Measurements from ENCODE around the gene CCDC18. TPM values are rescaled to one million over a fixed set of nuclear protein-coding genes. Genes with fewer than 3 reads are reported as not detected.

The CCDC18 gene
- total RNA-seq, 2 donors from 2014 or later, result 13.8 to 23.8 TPM

DNA sequence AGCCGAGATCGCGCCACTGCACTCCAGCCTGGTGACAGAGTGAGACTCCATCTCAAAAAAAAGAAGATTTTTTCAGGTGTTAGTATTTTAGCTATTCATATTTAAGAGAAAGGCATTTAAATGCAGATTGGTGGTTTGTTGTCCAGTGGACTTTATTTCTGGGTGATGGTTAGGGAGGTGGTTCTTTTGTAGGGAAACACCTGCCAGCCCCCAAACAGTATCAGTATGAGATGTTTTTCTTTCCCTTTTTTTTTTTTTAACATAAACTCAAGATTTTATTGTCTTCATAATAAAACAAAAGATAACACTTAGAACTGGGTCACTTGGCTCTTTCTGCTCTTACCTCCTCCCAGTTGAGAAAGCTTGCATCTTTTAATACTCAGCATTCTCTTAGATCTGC, 9.9 kb downstream of the CCDC18 start:
- DNase-seq, result no peak
- Mint-ChIP-seq H3K36me3 (ENCODE audit: low read depth) (peaks cover 26% of the 10 kb centered on the region), H3K4me1 (no peaks in the 10 kb centered on the region), H3K4me3 (no peak overlapping the region), H3K27ac (no peak overlapping the region), H3K27me3 (ENCODE audit: insufficient read depth) (no peaks in the 10 kb centered on the region), H3K9me3 (no peaks in the 10 kb centered on the region)
- 87 to 95% methylated on average over 3 of the region's 3 CpGs for WGBS, 2 experiments (ENCODE audit: insufficient coverage in 1 of 2, insufficient read length in 1 of 2)
- Histone ChIP-seq H3K9ac (ENCODE audit: extremely low read depth, low read length, poor library complexity, severe bottlenecking) (no peak overlapping the region), H3K27ac (ENCODE audit: low read depth, low read length) (no peak overlapping the region), H3K27me3 (ENCODE audit: control insufficient read depth, insufficient read depth, low read length, poor library complexity, severe bottlenecking) (no peaks in the 10 kb centered on the region), H3K4me3 (ENCODE audit: low read length) (no peak overlapping the region), H3K9me3 (ENCODE audit: control insufficient read depth, low read length) (no peaks in the 10 kb centered on the region), H3K36me3 (ENCODE audit: control insufficient read depth, insufficient read depth, low read length) (peaks cover 38% of the 10 kb centered on the region), H3K4me1 (ENCODE audit: control insufficient read depth, insufficient read depth, low read length) (no peaks in the 10 kb centered on the region)
- TF ChIP-seq, protein P1, sequence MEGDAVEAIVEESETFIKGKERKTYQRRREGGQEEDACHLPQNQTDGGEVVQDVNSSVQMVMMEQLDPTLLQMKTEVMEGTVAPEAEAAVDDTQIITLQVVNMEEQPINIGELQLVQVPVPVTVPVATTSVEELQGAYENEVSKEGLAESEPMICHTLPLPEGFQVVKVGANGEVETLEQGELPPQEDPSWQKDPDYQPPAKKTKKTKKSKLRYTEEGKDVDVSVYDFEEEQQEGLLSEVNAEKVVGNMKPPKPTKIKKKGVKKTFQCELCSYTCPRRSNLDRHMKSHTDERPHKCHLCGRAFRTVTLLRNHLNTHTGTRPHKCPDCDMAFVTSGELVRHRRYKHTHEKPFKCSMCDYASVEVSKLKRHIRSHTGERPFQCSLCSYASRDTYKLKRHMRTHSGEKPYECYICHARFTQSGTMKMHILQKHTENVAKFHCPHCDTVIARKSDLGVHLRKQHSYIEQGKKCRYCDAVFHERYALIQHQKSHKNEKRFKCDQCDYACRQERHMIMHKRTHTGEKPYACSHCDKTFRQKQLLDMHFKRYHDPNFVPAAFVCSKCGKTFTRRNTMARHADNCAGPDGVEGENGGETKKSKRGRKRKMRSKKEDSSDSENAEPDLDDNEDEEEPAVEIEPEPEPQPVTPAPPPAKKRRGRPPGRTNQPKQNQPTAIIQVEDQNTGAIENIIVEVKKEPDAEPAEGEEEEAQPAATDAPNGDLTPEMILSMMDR (conservative IDR thresholded peaks at IDR 0.05), result no peak

DNA sequence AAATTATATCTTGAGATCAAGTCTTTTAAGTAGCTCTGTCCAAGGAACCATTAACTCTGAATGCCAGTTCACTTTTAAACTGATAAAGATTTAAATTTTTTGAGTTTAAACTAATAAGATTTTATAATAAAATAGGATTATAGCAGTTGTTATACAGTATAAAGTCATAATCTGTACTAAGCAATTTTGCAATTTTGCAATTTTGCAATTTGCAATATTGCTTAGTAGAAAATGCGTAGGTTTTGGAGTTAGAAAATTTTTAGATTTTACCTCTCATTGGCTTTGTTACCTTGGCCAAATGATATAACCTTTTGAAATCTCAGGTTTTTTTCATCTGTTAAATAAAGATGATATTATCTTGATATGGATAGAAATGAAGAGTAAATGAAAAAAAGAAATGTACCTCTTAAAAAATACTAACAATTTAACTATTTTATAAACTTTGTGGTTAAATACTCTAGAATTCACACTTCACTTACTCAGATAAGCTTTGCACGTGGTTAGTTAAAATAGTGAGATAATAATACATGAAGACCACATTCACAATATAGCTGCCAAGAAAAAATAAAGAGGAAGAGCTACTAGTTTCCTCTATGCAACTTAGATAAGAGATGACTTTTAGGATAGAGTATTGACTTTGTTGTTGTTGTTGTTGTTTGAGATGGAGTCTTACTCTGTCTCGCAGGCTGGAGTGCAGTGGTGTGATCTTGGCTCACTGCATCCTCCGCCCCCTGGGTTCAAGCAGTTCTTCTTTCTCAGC, 13.9 kb downstream of the CCDC18 start:
- Histone ChIP-seq H3K36me3 (ENCODE audit: control insufficient read depth, insufficient read depth, low read length) (peaks cover 40% of the 10 kb centered on the region), H3K4me1 (ENCODE audit: control insufficient read depth, insufficient read depth, low read length) (no peaks in the 10 kb centered on the region), H3K27me3 (ENCODE audit: control insufficient read depth, insufficient read depth, low read length, poor library complexity, severe bottlenecking) (no peaks in the 10 kb centered on the region), H3K9ac (ENCODE audit: extremely low read depth, low read length, poor library complexity, severe bottlenecking) (no peak overlapping the region), H3K27ac (ENCODE audit: low read depth, low read length) (no peak overlapping the region), H3K4me3 (ENCODE audit: low read length) (no peak overlapping the region), H3K9me3 (ENCODE audit: control insufficient read depth, low read length) (no peaks in the 10 kb centered on the region)
- H3K27ac Mint-ChIP-seq, result no peak overlapping the region
- WGBS, 2 experiments (ENCODE audit: insufficient coverage in 1 of 2, insufficient read length in 1 of 2), result 80 to 100% methylated on average over 1 to 4 of the region's 4 CpGs
- no peak for DNase-seq
- H3K4me3 Mint-ChIP-seq, result no peak overlapping the region
- no peaks in the 10 kb centered on the region for H3K27me3 Mint-ChIP-seq (ENCODE audit: insufficient read depth)
- no peaks in the 10 kb centered on the region for H3K4me1 Mint-ChIP-seq
- peaks cover 46% of the 10 kb centered on the region for H3K36me3 Mint-ChIP-seq (ENCODE audit: low read depth)
- TF ChIP-seq, protein P1 (conservative IDR thresholded peaks at IDR 0.05), result no peak
- H3K9me3 Mint-ChIP-seq, result peaks cover 6% of the 10 kb centered on the region

DNA sequence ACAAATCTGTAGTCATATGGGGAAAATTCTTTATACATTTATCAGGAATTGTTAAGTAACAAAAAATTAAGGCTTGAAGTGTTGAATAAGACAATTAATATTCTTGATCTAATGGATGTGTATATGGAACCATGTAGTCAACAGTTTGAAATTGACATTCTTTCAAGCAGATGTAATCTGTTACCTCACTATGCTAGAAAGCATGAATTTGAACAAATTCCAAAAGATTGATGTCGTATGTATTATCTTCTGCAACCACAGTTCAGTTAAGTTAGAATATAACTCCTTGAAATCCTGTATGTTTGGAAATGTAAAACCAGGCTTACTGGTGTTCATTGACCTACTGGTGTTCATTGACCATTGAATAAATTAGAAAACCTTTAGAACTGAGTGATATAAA, 16.1 kb downstream of the CCDC18 start:
- Mint-ChIP-seq H3K36me3 (ENCODE audit: low read depth) (peaks cover 48% of the 10 kb centered on the region), H3K27ac (no peak overlapping the region), H3K27me3 (ENCODE audit: insufficient read depth) (no peaks in the 10 kb centered on the region), H3K4me3 (no peak overlapping the region), H3K4me1 (no peaks in the 10 kb centered on the region), H3K9me3 (peaks cover 6% of the 10 kb centered on the region)
- Histone ChIP-seq H3K4me1 (ENCODE audit: control insufficient read depth, insufficient read depth, low read length) (no peaks in the 10 kb centered on the region), H3K36me3 (ENCODE audit: control insufficient read depth, insufficient read depth, low read length) (peaks cover 44% of the 10 kb centered on the region), H3K27ac (ENCODE audit: low read depth, low read length) (no peak overlapping the region), H3K27me3 (ENCODE audit: control insufficient read depth, insufficient read depth, low read length, poor library complexity, severe bottlenecking) (no peaks in the 10 kb centered on the region), H3K9me3 (ENCODE audit: control insufficient read depth, low read length) (no peaks in the 10 kb centered on the region), H3K9ac (ENCODE audit: extremely low read depth, low read length, poor library complexity, severe bottlenecking) (no peak overlapping the region), H3K4me3 (ENCODE audit: low read length) (no peak overlapping the region)
- DNase-seq, result no peak
- TF ChIP-seq, protein P1 (conservative IDR thresholded peaks at IDR 0.05), result no peak
- 96 to 100% methylated on average over 1 of the region's 1 CpG for WGBS, 2 experiments (ENCODE audit: insufficient coverage in 1 of 2, insufficient read length in 1 of 2)
